GM19035 (cell line): Measurements from ENCODE around the gene FAAP100.

Source experiments
- ATAC-seq: cut with Tn5 transposase; IDR thresholded peaks from one replicate; pipeline ENCODE4 v1.9.1; 2021; ENCODE audit not compliant: unreplicated experiment

FAAP100 gene

GRCh38 chr17:81556863-81557262 is 4.7 kb upstream of the FAAP100 start:
- no peak for ATAC-seq

DNA sequence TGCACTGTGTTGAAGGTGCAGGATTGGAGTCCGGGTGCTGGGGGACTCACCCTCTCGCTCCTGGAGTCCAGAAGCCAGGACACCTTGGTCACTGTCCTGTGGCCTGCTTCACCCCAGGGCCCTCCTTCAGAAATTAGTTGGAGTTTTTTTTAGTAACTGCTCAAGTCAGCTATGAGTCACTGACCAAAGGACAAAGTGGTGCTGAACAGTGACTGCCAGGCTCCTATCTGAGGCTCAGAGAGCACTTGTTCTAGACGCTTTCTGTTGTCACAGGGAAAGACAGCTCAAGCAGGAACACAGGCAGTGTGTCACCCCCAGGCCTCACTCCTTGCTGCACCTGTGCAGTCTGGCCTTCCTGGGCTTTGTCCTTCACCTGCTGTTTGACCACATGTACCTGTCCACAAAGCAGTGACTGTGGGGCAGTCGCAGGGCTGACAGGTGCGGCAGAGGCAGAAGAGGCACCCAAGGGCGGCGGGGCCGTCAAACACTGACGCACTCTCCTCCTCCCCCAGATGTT is 4.1 kb upstream of the FAAP100 start:
- ATAC-seq = no peak

DNA sequence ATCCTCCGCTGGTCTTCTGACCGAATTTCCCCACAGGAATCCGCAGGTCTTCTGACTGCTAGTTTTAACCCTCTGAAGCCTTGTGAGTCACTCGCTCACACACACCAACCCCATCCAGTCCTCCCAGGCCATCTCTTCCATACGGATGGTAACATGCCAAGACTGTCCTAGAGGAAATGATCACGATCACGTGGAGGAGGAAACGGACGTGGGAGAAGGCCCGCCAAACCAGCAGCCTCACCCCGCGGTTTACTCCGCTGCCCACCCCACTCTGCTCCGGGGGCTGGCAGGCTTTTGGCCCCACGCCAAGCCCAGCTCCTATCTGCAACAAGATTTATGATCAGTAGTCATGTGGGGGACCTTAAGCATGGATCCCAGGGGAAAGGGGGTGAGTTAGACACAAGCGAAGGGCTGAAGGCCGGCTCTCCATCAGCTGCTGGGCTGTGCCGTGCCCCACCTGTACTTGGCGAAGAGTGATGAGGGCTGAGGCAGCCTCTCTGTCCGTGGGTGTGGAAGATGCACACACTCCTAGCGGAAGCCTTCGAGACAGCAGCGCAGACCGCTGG is 1.5 kb upstream of the FAAP100 start:
- ATAC-seq = no peak

DNA sequence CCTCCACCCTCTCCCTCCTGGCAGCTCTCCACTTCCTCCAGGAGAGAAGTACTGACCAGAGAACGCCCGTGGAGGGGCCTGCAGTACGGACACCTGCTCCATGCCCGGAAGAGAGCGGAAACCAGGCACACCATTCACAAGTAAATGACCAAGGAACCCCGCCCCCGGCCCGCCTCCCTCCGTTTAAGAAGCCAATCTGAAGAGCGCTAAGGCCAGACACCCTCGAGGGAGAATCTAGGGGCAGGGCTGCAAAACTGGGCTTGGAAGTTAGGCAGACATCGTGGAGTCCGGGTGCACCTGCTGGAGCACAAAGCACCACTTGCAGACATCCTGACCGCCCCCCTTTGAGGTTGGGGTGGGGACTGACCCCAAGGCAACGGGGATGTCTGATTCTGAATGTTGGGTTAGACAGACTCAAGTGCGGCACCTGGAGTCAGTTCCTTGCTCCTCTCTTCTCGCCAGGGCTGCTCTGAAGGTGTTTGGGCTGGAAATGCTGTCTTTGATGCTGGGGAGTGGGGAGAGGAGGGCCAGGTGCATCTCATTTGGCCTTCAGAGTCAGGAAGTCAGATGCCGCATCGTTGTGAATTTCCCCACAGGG is 964 bp upstream of the FAAP100 start:
- peak; percentile 38 for ATAC-seq

- no peak for ATAC-seq
These were observed 502 bp downstream of the FAAP100 start for GRCh38 chr17:81551458-81552243.

DNA sequence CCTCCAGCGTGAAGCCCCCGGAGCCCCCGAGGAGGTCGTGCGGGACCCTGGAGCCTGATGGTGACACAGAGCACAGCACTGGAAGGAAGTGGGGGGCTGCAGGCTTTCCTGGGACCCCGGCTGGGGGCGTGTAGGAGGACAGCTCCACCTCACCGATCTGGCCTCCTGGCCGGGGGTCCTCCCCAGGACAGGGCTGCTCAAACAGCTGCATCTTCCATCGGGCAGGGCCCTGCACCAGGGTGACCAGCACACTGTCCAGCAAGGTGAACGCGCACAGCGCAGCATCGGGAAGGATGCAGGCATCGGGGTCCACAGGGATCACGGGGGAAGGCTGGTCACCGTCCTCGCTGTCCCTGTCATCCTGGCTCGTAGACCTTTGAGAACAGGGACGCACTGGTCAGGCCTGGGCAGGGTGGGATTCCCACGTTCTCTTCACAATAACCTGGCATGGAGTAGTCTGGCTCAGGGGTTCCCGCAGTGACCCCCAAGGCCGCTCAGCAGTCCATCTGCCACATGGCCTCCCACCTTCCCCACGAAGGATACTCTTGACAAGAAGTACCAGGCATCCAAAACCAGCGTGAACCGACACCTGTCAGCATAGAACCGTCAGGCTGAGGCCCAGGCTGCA is 1.2 kb downstream of the FAAP100 start:
- no peak for ATAC-seq

DNA sequence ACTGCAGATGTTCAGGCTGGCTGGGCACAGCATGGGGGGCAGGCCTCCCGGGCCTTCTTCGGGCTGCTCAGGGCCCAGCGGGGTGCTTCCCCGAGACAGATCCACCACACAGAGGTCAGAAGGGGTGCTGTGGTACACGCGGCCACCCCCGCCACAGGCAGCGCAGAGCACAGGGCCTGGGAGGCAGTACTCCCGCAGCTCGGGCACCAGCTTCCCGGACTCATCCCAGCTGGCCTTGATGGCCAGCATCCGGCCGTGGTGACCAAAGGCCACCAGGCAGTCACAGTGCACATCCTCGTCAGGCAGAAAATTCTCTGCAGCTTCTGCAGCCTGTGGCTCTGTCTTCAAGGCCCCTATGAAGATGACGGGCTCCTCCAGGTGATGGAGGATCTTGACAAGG is 1.9 kb downstream of the FAAP100 start:
- no peak for ATAC-seq

DNA sequence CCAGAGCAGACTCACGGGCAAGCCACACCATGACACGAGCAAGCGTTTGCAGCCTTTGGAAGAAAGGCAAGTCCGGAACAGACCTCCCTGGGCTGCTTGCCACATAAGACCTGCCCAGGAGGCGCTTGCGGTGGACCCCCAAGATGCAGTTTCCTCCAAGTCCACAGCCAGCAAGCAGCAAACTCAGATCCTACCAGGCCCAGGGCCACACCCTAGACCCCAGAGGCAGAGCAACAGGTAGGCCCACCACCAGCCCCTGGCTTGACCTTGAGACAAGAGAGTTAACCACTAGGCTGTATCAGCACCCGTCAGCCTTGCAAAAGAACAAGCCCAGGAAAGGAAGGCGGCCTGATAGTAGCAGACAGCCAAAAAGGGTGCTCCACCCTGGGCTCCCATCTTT is 2.3 kb downstream of the FAAP100 start:
- no peak for ATAC-seq

DNA sequence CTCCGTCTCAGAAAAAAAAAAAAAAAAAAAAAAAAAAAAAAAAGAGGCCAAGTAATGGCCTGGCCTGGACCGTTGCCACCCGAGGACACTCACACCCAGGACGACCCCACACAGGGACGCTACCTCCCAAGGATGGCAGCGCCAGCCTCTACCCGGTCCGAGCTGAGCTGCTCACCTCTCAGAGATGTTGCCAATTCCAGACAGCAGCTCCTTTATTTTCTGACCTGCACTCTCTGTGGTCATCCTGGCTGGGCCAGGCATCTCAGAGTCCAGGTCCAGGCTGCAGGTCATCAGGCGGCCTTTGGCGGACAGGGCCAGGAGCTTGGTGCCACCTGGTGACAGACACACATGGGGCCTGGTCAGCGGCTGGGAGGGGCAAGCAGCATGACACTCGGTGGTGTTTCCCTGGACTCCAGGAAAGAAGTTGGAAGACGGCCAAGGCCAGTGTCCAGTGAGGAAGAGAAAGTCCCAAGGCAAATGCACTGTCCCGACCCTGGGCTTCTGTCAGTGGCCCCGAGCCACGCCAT is 3.1 kb downstream of the FAAP100 start:
- ATAC-seq = no peak

DNA sequence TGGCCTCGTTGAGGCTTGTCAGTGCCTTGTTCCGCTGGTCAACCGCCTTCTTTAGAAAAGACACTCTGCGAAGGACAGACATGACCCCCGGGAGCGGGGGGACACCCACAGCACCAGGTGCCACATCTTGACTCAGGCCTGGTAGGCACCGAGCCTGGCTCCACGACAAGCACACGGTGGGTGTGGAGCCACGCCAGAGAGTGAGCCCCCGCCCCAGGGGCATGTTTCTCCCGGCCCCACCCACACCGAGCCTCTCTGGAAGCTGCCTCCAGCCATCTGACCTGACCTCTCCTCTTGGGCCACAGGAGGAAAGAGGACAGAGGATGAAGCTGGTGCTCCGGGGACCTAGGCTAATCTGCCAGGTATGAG is 4.6 kb downstream of the FAAP100 start:
- no peak for ATAC-seq

DNA sequence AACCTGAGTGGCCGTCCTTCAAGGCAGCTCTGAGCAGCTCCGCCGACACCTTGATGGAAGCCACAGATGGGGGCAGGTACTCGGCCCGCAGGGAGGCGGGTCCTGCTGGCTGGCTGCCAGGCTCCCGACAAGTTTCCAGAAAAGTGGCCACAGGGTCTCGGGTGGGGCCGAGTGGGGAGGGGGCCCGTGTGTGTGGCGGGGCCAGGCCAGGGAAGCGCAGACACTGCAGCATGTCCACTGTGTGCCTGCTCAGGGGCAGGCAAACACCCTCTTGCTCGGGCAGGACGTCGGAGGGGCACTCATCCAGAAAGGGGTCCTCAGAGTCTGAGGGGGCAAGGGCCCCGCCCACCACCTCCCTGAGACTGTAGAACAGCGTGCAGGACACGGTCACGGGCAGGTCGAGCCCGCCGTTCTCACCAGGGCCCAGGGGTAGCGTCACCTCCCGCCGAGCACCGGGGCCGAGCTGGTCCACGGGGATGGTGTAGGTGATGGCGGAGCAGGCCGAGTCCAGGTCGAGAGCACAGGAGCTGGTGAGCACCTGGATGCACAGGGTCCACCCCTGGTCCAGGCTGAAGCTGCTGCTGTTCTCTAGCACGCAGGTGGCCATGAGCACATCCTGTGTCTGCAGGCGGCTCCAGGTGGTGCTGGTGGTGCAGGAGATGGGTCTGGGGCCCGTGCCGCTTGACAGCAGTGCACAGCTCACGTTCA is 5.1 kb downstream of the FAAP100 start:
- no peak for ATAC-seq

GRCh38 chr17:81545160-81545949 is 6.8 kb downstream of the FAAP100 start:
- ATAC-seq = no peak

GRCh38 chr17:81544281-81544974 is 7.7 kb downstream of the FAAP100 start:
- no peak for ATAC-seq

DNA sequence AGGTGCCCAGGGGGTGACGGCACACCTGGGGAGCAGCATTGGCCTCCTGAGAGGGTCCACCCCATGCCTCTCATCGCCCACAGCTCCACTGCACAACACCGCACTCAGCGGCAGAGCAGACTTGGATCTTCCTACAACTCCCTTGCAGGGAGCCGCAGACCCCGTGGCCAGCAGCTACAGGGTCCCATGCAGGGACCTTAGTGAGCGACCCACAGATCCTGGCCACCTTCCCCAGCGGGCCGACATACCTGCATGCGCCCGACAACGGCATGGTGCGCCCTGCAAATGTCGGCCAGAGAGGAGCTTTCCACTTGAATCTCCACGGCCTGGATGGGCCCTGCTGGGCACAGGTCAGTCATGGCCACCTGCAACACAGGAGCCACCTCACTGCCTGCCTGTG is 8.4 kb downstream of the FAAP100 start:
- no peak for ATAC-seq

DNA sequence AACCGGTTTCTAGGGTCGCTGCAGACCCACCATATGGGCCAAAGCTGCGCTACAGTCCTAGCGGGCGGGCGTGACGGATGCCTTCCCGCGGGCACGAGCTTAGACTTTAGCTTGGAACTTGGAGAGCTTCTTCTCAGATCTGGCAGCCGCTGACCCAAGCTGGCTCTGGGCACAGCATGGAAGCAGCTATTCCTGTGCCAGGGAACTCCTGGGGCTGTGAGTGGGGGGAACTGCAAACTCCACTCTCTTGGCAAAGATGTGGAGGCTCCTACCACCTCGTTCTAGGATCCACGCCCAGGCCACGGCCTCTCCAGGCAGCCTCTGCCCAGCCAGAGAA is 8.8 kb downstream of the FAAP100 start:
- no peak for ATAC-seq

- ATAC-seq = no peak
These were observed 9.5 kb downstream of the FAAP100 start for GRCh38 chr17:81542431-81543338.

GRCh38 chr17:81541123-81541522 is 11.0 kb downstream of the FAAP100 start:
- no peak for ATAC-seq

DNA sequence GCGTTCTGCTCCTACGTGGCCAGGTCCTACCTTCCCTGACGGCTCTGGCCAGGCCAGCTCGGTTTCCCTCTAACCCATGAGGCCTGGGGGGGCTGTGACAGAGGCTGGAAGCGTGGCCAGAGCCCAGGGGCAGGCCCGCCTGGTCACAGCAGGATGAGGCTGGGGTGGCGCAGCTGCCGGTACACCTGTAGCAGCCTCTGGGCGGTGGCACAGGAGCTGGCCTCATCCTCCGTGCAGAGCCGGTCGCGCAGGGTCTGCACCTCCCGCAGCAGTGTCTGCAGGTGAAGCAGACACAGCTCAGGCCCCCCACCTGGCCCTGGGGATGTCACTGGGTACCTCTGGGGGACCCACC is 11.5 kb downstream of the FAAP100 start:
- ATAC-seq = no peak
